WTC11 (cell line): ENCODE results near the gene SYNM. TPM values are rescaled to one million over a fixed set of nuclear protein-coding genes. Genes with fewer than 3 reads are reported as not detected.

Experiments used
- CBFB ChIP-seq: sonication (generic); formaldehyde crosslinking; IDR thresholded peaks from 2 replicates; pipeline ENCODE4 v1.8.1; 2022; ENCODE audit warnings: mild to moderate bottlenecking, low read depth, missing genetic modification reagents
- CDX4 ChIP-seq: fragments of 250-450 bp; sonication (Bioruptor Pico); IDR thresholded peaks from 2 replicates; pipeline ENCODE4 v1.9.0; 2021; ENCODE audit warnings: moderate library complexity, mild to moderate bottlenecking, inconsistent platforms, borderline replicate concordance
- CTCF ChIP-seq: fragments of 200-600 bp; IDR thresholded peaks from 2 replicates; pipeline ENCODE4 v1.8.0; 2022; ENCODE audit warnings: antibody characterized with exemption
- E2F1 ChIP-seq: sonication (generic); formaldehyde crosslinking; IDR thresholded peaks from 2 replicates; pipeline ENCODE4 v1.8.0; 2022; ENCODE audit warnings: mild to moderate bottlenecking, missing genetic modification reagents
- E2F5 ChIP-seq: sonication (generic); formaldehyde crosslinking; IDR thresholded peaks from 2 replicates; pipeline ENCODE4 v1.8.1; 2022; ENCODE audit warnings: mild to moderate bottlenecking, moderate library complexity, missing genetic modification reagents
- ESRRA ChIP-seq: sonication (generic); formaldehyde crosslinking; IDR thresholded peaks from 2 replicates; pipeline ENCODE4 v1.8.1; 2022; ENCODE audit warnings: mild to moderate bottlenecking, missing genetic modification reagents, borderline replicate concordance
- IRF2 ChIP-seq: sonication (generic); formaldehyde crosslinking; IDR thresholded peaks from 2 replicates; pipeline ENCODE4 v1.8.0; 2022; ENCODE audit warnings: low read depth, missing genetic modification reagents, borderline replicate concordance
- KAT7 ChIP-seq: sonication (generic); formaldehyde crosslinking; IDR thresholded peaks from 2 replicates; pipeline ENCODE4 v1.8.1; 2023; ENCODE audit warnings: missing genetic modification reagents, mild to moderate bottlenecking, borderline replicate concordance
- MYBL2 ChIP-seq: sonication (generic); formaldehyde crosslinking; IDR thresholded peaks from 2 replicates; pipeline ENCODE4 v1.8.1; 2023; ENCODE audit warnings: mild to moderate bottlenecking, moderate library complexity, missing genetic modification reagents
- NR2C2 ChIP-seq: sonication (generic); formaldehyde crosslinking; IDR thresholded peaks from 2 replicates; pipeline ENCODE4 v1.8.0; 2022; ENCODE audit warnings: mild to moderate bottlenecking, missing genetic modification reagents
- SOX15 ChIP-seq: fragments of 250-450 bp; sonication (Bioruptor Pico); IDR thresholded peaks from 2 replicates; pipeline ENCODE4 v1.9.0; 2021; ENCODE audit warnings: mild to moderate bottlenecking
- TEAD1 ChIP-seq: sonication (generic); formaldehyde crosslinking; IDR thresholded peaks from 2 replicates; pipeline ENCODE4 v1.8.0; 2022; ENCODE audit warnings: mild to moderate bottlenecking, missing genetic modification reagents
- USF2 ChIP-seq: sonication (generic); formaldehyde crosslinking; IDR thresholded peaks from 2 replicates; pipeline ENCODE4 v1.8.1; 2023; ENCODE audit warnings: mild to moderate bottlenecking, missing genetic modification reagents, moderate library complexity
- ZNF138 ChIP-seq: sonication (generic); formaldehyde crosslinking; conservative IDR thresholded peaks from 2 replicates; pipeline ENCODE4 v1.8.1; 2022; ENCODE audit warnings: mild to moderate bottlenecking, moderate library complexity, missing genetic modification reagents
- ZNF232 ChIP-seq: sonication (generic); formaldehyde crosslinking; IDR thresholded peaks from 2 replicates; pipeline ENCODE4 v1.8.0; 2022; ENCODE audit warnings: mild to moderate bottlenecking, missing genetic modification reagents
- ZNF317 ChIP-seq: sonication (generic); formaldehyde crosslinking; IDR thresholded peaks from 2 replicates; pipeline ENCODE4 v1.8.1; 2023; ENCODE audit warnings: low read depth, mild to moderate bottlenecking, moderate library complexity, missing genetic modification reagents, borderline replicate concordance
- ZNF425 ChIP-seq: fragments of 250-450 bp; sonication (Bioruptor Pico); conservative IDR thresholded peaks from 2 replicates; pipeline ENCODE4 v1.9.0; 2021; ENCODE audit warnings: mild to moderate bottlenecking
- ZNF671 ChIP-seq: fragments of 250-450 bp; sonication (Bioruptor Pico); IDR thresholded peaks from 2 replicates; pipeline ENCODE4 v1.8.0; 2021; ENCODE audit warnings: mild to moderate bottlenecking
- total RNA-seq: library from RNA; stranded (reverse); gene quantifications from 3 replicates; pipeline ENCODE4 v1.2.3, GENCODE V29; 2021

The SYNM gene
- total RNA-seq, 1 experiment from 2014 or later = 2.2 TPM

GRCh38 chr15:99105514-99106341 lies 848 bp downstream of the SYNM start (continued):
- TF ChIP-seq ZNF317 (no peak; the same call in 1 of the 2 replicates), SOX15 (CRISPR knock-in tag) (no peak), ZNF425 (CRISPR knock-in tag) (no peak), TEAD1 (CRISPR knock-in tag) (peak; percentile 38; the same call in 1 of the 2 replicates), IRF2 (CRISPR knock-in tag) (no peak), CDX4 (CRISPR knock-in tag) (no peak), NR2C2 (CRISPR knock-in tag) (0 out of 2 replicates have a peak, but pooled peaks have one; percentile 64), E2F1 (CRISPR knock-in tag) (peak; percentile 82), E2F5 (CRISPR knock-in tag) (peak; percentile 38; the same call in 1 of the 2 replicates), CBFB (CRISPR knock-in tag) (peak; percentile 66; the same call in 1 of the 2 replicates), ZNF138 (CRISPR knock-in tag) (0 out of 2 replicates have a peak, but pooled peaks have one; percentile 52), ZNF671 (CRISPR knock-in tag) (no peak), ZNF232 (CRISPR knock-in tag) (peak; percentile 64; the same call in 1 of the 2 replicates), ESRRA (CRISPR knock-in tag) (peak; percentile 94), USF2 (CRISPR knock-in tag) (peak; percentile 12; the same call in 1 of the 2 replicates), MYBL2 (peak; percentile 82; the same call in 1 of the 2 replicates), KAT7 (peak; percentile 81; the same call in 1 of the 2 replicates), CTCF (no peak)
